IPS-15b (cell line): ENCODE data around the gene TRPM3.
A peak's percentile ranks its signal among the peaks of the same experiment; 100 is the strongest.

ENCODE experiments used
- H3K27me3 ChIP-seq: one replicate; pipeline ENCODE4 v1.6.1; 2013; ENCODE audit warnings: low read length; ENCODE audit not compliant: control insufficient read depth, insufficient read depth
- H3K36me3 ChIP-seq: one replicate; pipeline ENCODE4 v1.6.1; 2013; ENCODE audit warnings: low read length; ENCODE audit not compliant: control insufficient read depth, insufficient read depth
- H3K4me1 ChIP-seq: one replicate; pipeline ENCODE4 v1.6.1; 2013; ENCODE audit warnings: mild to moderate bottlenecking, low read length; ENCODE audit not compliant: control insufficient read depth, insufficient read depth
- H3K4me3 ChIP-seq: one replicate; pipeline ENCODE4 v1.5.1; 2013; ENCODE audit warnings: low read depth, low read length
- H3K9ac ChIP-seq: one replicate; pipeline ENCODE4 v1.6.1; 2013; ENCODE audit warnings: low read depth, mild to moderate bottlenecking, low read length
- H3K9me3 ChIP-seq: one replicate; pipeline ENCODE4 v1.6.1; 2013; ENCODE audit warnings: mild to moderate bottlenecking, low read length; ENCODE audit not compliant: control insufficient read depth, insufficient read depth

TRPM3 gene

GRCh38 chr9:70559102-70559501 lies 562.3 kb downstream of the TRPM3 start:
- no peaks in the 10 kb centered on the region for H3K36me3 ChIP-seq
- H3K9ac ChIP-seq = no peak overlapping the region

DNA sequence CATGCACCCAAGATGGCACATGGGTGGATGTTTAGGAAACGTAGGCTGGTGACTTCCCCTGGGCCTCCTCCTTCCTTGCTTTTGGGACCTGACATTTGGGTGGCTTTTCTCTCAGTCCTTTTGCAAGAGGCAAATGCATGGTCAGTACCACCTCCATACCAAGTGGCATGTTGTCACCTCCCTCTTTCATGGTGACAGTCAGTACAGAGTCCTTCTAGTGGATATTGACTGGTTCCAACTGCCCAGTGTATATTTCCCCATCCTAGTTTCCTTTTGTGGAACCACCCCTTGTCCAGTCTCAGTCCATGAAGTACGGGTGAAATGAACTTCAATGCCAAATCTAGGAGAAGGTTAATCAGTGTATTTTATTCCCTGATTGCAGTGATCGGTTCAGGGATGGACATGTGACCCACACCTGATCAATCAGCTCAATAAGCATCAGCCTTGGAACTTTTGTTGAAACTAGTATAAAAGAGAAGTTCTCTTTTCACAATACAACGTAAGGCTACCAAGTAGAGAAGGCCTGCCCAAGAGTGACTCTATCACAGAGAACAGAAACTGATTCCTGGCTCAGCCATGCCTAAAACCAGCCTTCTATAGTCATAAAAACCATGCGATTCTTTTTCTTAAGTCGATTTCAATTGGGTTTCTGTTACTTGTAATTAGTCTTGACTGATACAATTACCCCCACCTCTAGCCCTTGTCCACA lies 563.6 kb downstream of the TRPM3 start:
- peaks cover 14% of the 10 kb centered on the region for H3K4me1 ChIP-seq
- H3K9ac ChIP-seq = no peak overlapping the region
- no peak overlapping the region for H3K4me3 ChIP-seq
- H3K9me3 ChIP-seq = no peaks in the 10 kb centered on the region
- no peaks in the 10 kb centered on the region for H3K27me3 ChIP-seq
- H3K36me3 ChIP-seq = no peaks in the 10 kb centered on the region

More at GRCh38 chr9:70559102-70559501, 562.3 kb downstream of the TRPM3 start:
- peaks cover 7% of the 10 kb centered on the region for H3K4me1 ChIP-seq
- no peaks in the 10 kb centered on the region for H3K27me3 ChIP-seq
- H3K9me3 ChIP-seq = no peaks in the 10 kb centered on the region
- no peak overlapping the region for H3K4me3 ChIP-seq

DNA sequence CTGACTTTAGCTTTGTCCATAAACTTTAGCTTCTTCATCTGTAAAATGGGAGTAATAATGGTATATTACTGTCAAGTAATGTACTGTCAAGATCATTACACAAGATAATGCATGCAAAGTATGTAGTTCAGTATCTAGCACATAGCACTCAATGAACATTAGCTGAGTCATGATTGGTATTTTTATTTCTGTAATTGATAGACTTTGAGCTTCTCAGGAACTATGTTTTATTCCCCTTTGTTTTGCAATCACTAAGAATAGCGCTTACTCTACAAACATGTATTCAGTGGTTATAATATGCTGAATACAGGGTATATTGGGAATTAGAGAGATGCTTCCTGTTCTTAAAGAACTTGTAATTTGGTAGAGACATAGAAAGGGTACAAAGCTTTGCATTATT lies 564.6 kb downstream of the TRPM3 start:
- Histone ChIP-seq H3K27me3 (no peaks in the 10 kb centered on the region), H3K4me3 (no peak overlapping the region), H3K36me3 (no peaks in the 10 kb centered on the region), H3K9ac (no peak overlapping the region), H3K4me1 (peaks cover 14% of the 10 kb centered on the region), H3K9me3 (no peaks in the 10 kb centered on the region)

- no peaks in the 10 kb centered on the region for H3K27me3 ChIP-seq
- H3K9me3 ChIP-seq = no peaks in the 10 kb centered on the region
- H3K9ac ChIP-seq = no peak overlapping the region
- no peaks in the 10 kb centered on the region for H3K36me3 ChIP-seq
- no peak overlapping the region for H3K4me3 ChIP-seq
- H3K4me1 ChIP-seq = peaks cover 14% of the 10 kb centered on the region
Measured at GRCh38 chr9:70554881-70555280, 566.5 kb downstream of the TRPM3 start.

GRCh38 chr9:70553707-70554673 lies 567.4 kb downstream of the TRPM3 start:
- Histone ChIP-seq H3K4me3 (no peak overlapping the region), H3K36me3 (no peaks in the 10 kb centered on the region), H3K27me3 (no peaks in the 10 kb centered on the region), H3K9me3 (no peaks in the 10 kb centered on the region), H3K9ac (peak overlapping the region; percentile 9), H3K4me1 (peaks cover 14% of the 10 kb centered on the region)

- no peaks in the 10 kb centered on the region for H3K36me3 ChIP-seq
- H3K9ac ChIP-seq = no peak overlapping the region
- H3K4me1 ChIP-seq = peaks cover 14% of the 10 kb centered on the region
- H3K9me3 ChIP-seq = no peaks in the 10 kb centered on the region
- no peaks in the 10 kb centered on the region for H3K27me3 ChIP-seq
- no peak overlapping the region for H3K4me3 ChIP-seq
Measured at GRCh38 chr9:70552561-70552960, 568.9 kb downstream of the TRPM3 start.

DNA sequence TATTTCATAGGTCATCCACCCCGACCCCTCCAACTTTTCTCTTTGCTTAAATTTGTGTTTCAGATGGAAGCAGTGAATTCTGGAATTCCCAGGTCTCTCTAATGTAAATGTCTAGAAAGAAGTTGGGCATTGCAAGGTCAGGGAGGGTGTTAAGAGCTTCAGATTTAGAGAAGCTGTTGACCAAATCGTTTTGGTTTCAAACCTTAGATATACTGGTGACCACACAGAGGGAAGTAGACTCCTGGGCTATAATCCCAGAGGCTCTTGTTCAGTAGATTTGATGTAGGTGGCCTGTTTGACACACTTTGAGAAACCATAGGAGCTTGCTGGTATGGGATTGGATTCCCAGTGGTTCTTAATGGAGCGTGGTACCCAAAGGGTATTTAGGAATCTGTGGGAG lies 569.6 kb downstream of the TRPM3 start:
- Histone ChIP-seq H3K36me3 (no peaks in the 10 kb centered on the region), H3K27me3 (no peaks in the 10 kb centered on the region), H3K4me1 (peaks cover 14% of the 10 kb centered on the region), H3K9ac (no peak overlapping the region), H3K9me3 (no peaks in the 10 kb centered on the region), H3K4me3 (no peak overlapping the region)

GRCh38 chr9:70551396-70551795 lies 570.0 kb downstream of the TRPM3 start:
- H3K9me3 ChIP-seq = no peaks in the 10 kb centered on the region
- no peak overlapping the region for H3K9ac ChIP-seq
- H3K4me1 ChIP-seq = peaks cover 14% of the 10 kb centered on the region
- no peaks in the 10 kb centered on the region for H3K27me3 ChIP-seq
- H3K36me3 ChIP-seq = no peaks in the 10 kb centered on the region
- H3K4me3 ChIP-seq = no peak overlapping the region

- no peaks in the 10 kb centered on the region for H3K27me3 ChIP-seq
- no peaks in the 10 kb centered on the region for H3K9me3 ChIP-seq
- no peak overlapping the region for H3K4me3 ChIP-seq
- H3K9ac ChIP-seq = no peak overlapping the region
- no peaks in the 10 kb centered on the region for H3K36me3 ChIP-seq
- peaks cover 17% of the 10 kb centered on the region for H3K4me1 ChIP-seq
Measured at GRCh38 chr9:70549926-70550325, 571.5 kb downstream of the TRPM3 start.

GRCh38 chr9:70542311-70542931 lies 579.0 kb downstream of the TRPM3 start:
- H3K4me3 ChIP-seq = no peak overlapping the region
- H3K4me1 ChIP-seq = peaks cover 3% of the 10 kb centered on the region
- no peaks in the 10 kb centered on the region for H3K9me3 ChIP-seq
- no peak overlapping the region for H3K9ac ChIP-seq
- no peaks in the 10 kb centered on the region for H3K27me3 ChIP-seq
- no peaks in the 10 kb centered on the region for H3K36me3 ChIP-seq

- H3K9ac ChIP-seq = no peak overlapping the region
- H3K27me3 ChIP-seq = no peaks in the 10 kb centered on the region
- H3K9me3 ChIP-seq = no peaks in the 10 kb centered on the region
- H3K4me3 ChIP-seq = no peak overlapping the region
- no peaks in the 10 kb centered on the region for H3K36me3 ChIP-seq
- H3K4me1 ChIP-seq = no peaks in the 10 kb centered on the region
Measured at GRCh38 chr9:70540016-70540415, 581.4 kb downstream of the TRPM3 start.
